B cell (primary cell): ENCODE data around the gene ACAA2. TPM values are rescaled to one million over a fixed set of nuclear protein-coding genes. Genes with fewer than 3 reads are reported as not detected.
A peak's percentile ranks its signal among the peaks of the same experiment; 100 is the strongest.

Experiments used
- ATAC-seq: fragments of 200-7000 bp; cut with Tn5 transposase; one replicate; pipeline ENCODE4 v1.10.0; 2021; ENCODE audit warnings: low read depth, mild to moderate bottlenecking, moderate number of reproducible peaks, moderate library complexity
- CTCF ChIA-PET: fragments of 350-600 bp; sonication (Branson Sonifier 250); formaldehyde crosslinking; loops from one replicate; lab custom pipeline; 2021; ENCODE audit warnings: antibody characterized with exemption, inconsistent platforms; lab: Charles Lee
- POLR2A ChIA-PET: fragments of 350-600 bp; sonication (Branson Sonifier 250); formaldehyde crosslinking; loops from one replicate; lab custom pipeline; 2021; ENCODE audit warnings: antibody characterized with exemption; lab: Charles Lee
- DNase-seq: peaks from one replicate; pipeline ENCODE4 v3.0.0; 2013
- H2AFZ ChIP-seq: 2 replicates; pipeline ENCODE4 v1.6.1; 2012; ENCODE audit warnings: mild to moderate bottlenecking, low read depth, low read length; ENCODE audit not compliant: insufficient read depth, poor library complexity, severe bottlenecking
- H3K27ac ChIP-seq, 2 donors: 1 replicate in 1 of 2; 2 replicates in 1 of 2; pipeline ENCODE4 v1.5.1; 2012 to 2013; ENCODE audit warnings: low read length in 2 of 2, mild to moderate bottlenecking in 2 of 2, moderate library complexity in 1 of 2
- H3K27me3 ChIP-seq, 4 experiments: fragments of 200-600 bp in 1 of 4; sonication (generic) in 1 of 4; replicated peaks in 1 of 4; 1 replicate in 2 of 4; 2 replicates in 2 of 4; pipeline versions ENCODE4 v1.6.1 to v1.7.0; 2013 to 2016; ENCODE audit warnings: low read length in 3 of 4, mild to moderate bottlenecking in 2 of 4, mixed read lengths in 1 of 4, moderate library complexity in 1 of 4; ENCODE audit not compliant: insufficient read depth in 4 of 4, control insufficient read depth in 3 of 4; ENCODE audit errors: control extremely low read depth in 1 of 4
- H3K36me3 ChIP-seq, 2 experiments: replicated peaks in 1 of 2; 1 replicate in 1 of 2; 2 replicates in 1 of 2; pipeline versions ENCODE4 v1.6.1 to v1.7.1; 2013; ENCODE audit warnings: low read length in 1 of 2; ENCODE audit not compliant: insufficient read depth in 2 of 2, control insufficient read depth in 1 of 2; ENCODE audit errors: control extremely low read depth in 1 of 2, extremely low read depth in 1 of 2
- H3K4me1 ChIP-seq, 2 donors: fragments of 200-600 bp in 1 of 2; sonication (generic) in 1 of 2; 1 replicate in 1 of 2; 2 replicates in 1 of 2; pipeline versions ENCODE4 v1.5.1 to v1.6.1; 2013 to 2017; ENCODE audit warnings: low read length in 2 of 2; ENCODE audit not compliant: control insufficient read depth in 2 of 2, insufficient read depth in 2 of 2
- H3K4me2 ChIP-seq: replicated peaks from 2 replicates; pipeline ENCODE3; 2012; ENCODE audit warnings: mild to moderate bottlenecking, low read depth, low read length; ENCODE audit not compliant: poor library complexity, severe bottlenecking
- H3K4me3 ChIP-seq, 5 experiments: fragments of 200-600 bp in 1 of 5; sonication (generic) in 1 of 5; 1 replicate in 3 of 5; 2 replicates in 2 of 5; pipeline versions ENCODE4 v1.5.1 to v1.7.0; 2011 to 2016; ENCODE audit warnings: low read length in 4 of 5, mild to moderate bottlenecking in 4 of 5, low read depth in 2 of 5, control low read depth in 1 of 5, moderate library complexity in 1 of 5; ENCODE audit not compliant: insufficient read depth in 1 of 5; ENCODE audit errors: control extremely low read depth in 1 of 5, extremely low read depth in 1 of 5
- H3K79me2 ChIP-seq: fragments of 200-600 bp; sonication (generic); one replicate; pipeline ENCODE4 v1.6.0; 2016; ENCODE audit warnings: low read length; ENCODE audit not compliant: control insufficient read depth, insufficient read depth
- H3K9ac ChIP-seq: fragments of 200-600 bp; sonication (generic); 2 replicates; pipeline ENCODE4 v1.6.1; 2017; ENCODE audit warnings: mild to moderate bottlenecking, low read length, moderate library complexity
- H3K9me3 ChIP-seq, 3 donors: one replicate each; pipeline versions ENCODE4 v1.6.1 to v1.7.1; 2013; ENCODE audit warnings: low read length in 2 of 3; ENCODE audit not compliant: control insufficient read depth in 2 of 3, insufficient read depth in 1 of 3; ENCODE audit errors: control extremely low read depth in 1 of 3
- H4K20me1 ChIP-seq: 2 replicates; pipeline ENCODE4 v1.6.0; 2012; ENCODE audit warnings: mild to moderate bottlenecking, low read length; ENCODE audit not compliant: insufficient read depth, control insufficient read depth, poor library complexity, severe bottlenecking
- H3K27ac Mint-ChIP-seq: one replicate; pipeline ENCODE4 v1.8.0; 2021; ENCODE audit warnings: mixed read lengths
- H3K27me3 Mint-ChIP-seq: one replicate; pipeline ENCODE4 v1.8.0; 2021; ENCODE audit warnings: mixed read lengths
- H3K4me1 Mint-ChIP-seq: one replicate; pipeline ENCODE4 v1.8.0; 2021; ENCODE audit warnings: mixed read lengths
- H3K4me3 Mint-ChIP-seq: one replicate; pipeline ENCODE4 v1.8.0; 2021; ENCODE audit warnings: mixed read lengths
- H3K9me3 Mint-ChIP-seq: one replicate; pipeline ENCODE4 v1.8.0; 2022; ENCODE audit warnings: mixed read lengths; ENCODE audit not compliant: insufficient read depth
- EZH2 ChIP-seq: IDR thresholded peaks from 2 replicates; pipeline ENCODE4 v1.6.1; 2012; ENCODE audit warnings: borderline replicate concordance, low read depth, mild to moderate bottlenecking, moderate library complexity, low read length; ENCODE audit not compliant: insufficient read depth, poor library complexity, severe bottlenecking
- WGBS: methylation state at CpG from one replicate; pipeline ENCODE4 v1.1.5; 2013; ENCODE audit warnings: missing lambda C conversion rate; ENCODE audit not compliant: insufficient coverage; 5-methylcytosine and 5-hydroxymethylcytosine counted together
- intact Hi-C: fragments of 100-400 bp; cut with micrococcal nuclease; formaldehyde crosslinking; loops from one replicate; pipeline ENCODE4 v1.10.0; 2022
- polyA plus RNA-seq: library from polyadenylated mRNA; depleted of rRNA; stranded (reverse); fragments of >200 nt; gene quantifications from 2 replicates; pipeline ENCODE4 v1.2.3, GENCODE V29; 2012
- total RNA-seq, 2 donors: library from RNA; stranded (reverse); fragments of 120-200 nt in 1 of 2; gene quantifications; 1 replicate in 1 of 2; 2 replicates in 1 of 2; pipeline versions ENCODE4 v1.2.3 to v1.2.4, GENCODE V29; 2013 to 2022
- TF ChIP-seq, protein P1 (sequence below): fragments of 200-600 bp; IDR thresholded peaks from one replicate; pipeline ENCODE4 v1.8.0; 2022; ENCODE audit warnings: antibody characterized with exemption, mild to moderate bottlenecking

Gene ACAA2
- total and polyA plus RNA-seq, 2 donors (not counting 1 experiment from before 2014, with no cell fraction given): 10.6 to 25.0 TPM

DNA sequence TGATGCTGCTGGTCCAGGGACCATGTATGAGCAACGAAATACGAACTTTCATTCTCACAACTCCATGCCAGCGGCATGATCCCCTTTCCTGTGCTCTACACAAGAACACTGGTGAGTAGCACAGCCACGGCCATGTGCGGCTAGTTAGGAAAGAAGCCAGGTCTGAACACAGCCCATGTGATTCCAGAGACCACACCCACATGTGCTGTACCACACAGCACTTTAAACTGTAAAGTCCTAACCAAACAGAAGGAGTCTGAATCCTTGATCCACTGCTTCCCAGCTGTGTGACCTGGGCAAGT lies 33.0 kb upstream of the ACAA2 start:
- H3K27me3 ChIP-seq: peaks cover 0 to 2% (median 0%) of the 10 kb centered on the region in 4 experiments
- DNase-seq (no peak), ATAC-seq (no peak)
- Mint-ChIP-seq H3K9me3 (no peaks in the 10 kb centered on the region), H3K27me3 (peaks cover 20% of the 10 kb centered on the region), H3K27ac (no peak overlapping the region), H3K4me1 (no peaks in the 10 kb centered on the region), H3K4me3 (no peak overlapping the region)
- intact Hi-C loops: no loop called here
- H3K79me2 ChIP-seq: no peaks in the 10 kb centered on the region
- no peak overlapping the region for H3K4me2 ChIP-seq
- ChIA-PET POLR2A (no interaction called here), CTCF (interaction anchor here (1.7 to 2.4 kb wide), 2 partner anchors 12 to 16 kb away, joined by 3 to 11 read pairs; no protein-coding TSS in a partner anchor)
- TF ChIP-seq EZH2: no peak
- TF ChIP-seq, protein P1, sequence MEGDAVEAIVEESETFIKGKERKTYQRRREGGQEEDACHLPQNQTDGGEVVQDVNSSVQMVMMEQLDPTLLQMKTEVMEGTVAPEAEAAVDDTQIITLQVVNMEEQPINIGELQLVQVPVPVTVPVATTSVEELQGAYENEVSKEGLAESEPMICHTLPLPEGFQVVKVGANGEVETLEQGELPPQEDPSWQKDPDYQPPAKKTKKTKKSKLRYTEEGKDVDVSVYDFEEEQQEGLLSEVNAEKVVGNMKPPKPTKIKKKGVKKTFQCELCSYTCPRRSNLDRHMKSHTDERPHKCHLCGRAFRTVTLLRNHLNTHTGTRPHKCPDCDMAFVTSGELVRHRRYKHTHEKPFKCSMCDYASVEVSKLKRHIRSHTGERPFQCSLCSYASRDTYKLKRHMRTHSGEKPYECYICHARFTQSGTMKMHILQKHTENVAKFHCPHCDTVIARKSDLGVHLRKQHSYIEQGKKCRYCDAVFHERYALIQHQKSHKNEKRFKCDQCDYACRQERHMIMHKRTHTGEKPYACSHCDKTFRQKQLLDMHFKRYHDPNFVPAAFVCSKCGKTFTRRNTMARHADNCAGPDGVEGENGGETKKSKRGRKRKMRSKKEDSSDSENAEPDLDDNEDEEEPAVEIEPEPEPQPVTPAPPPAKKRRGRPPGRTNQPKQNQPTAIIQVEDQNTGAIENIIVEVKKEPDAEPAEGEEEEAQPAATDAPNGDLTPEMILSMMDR: no peak
- H2AFZ ChIP-seq: no peak overlapping the region
- H3K4me3 ChIP-seq: no peak overlapping the region
- 80% methylated on average over 3 of the region's 5 CpGs for WGBS
- no peaks in the 10 kb centered on the region for H3K4me1 ChIP-seq
- no peaks in the 10 kb centered on the region for H3K9me3 ChIP-seq
- H3K36me3 ChIP-seq: no peaks in the 10 kb centered on the region
- no peak overlapping the region for H3K27ac ChIP-seq
- H4K20me1 ChIP-seq: no peaks in the 10 kb centered on the region
- no peak overlapping the region for H3K9ac ChIP-seq

DNA sequence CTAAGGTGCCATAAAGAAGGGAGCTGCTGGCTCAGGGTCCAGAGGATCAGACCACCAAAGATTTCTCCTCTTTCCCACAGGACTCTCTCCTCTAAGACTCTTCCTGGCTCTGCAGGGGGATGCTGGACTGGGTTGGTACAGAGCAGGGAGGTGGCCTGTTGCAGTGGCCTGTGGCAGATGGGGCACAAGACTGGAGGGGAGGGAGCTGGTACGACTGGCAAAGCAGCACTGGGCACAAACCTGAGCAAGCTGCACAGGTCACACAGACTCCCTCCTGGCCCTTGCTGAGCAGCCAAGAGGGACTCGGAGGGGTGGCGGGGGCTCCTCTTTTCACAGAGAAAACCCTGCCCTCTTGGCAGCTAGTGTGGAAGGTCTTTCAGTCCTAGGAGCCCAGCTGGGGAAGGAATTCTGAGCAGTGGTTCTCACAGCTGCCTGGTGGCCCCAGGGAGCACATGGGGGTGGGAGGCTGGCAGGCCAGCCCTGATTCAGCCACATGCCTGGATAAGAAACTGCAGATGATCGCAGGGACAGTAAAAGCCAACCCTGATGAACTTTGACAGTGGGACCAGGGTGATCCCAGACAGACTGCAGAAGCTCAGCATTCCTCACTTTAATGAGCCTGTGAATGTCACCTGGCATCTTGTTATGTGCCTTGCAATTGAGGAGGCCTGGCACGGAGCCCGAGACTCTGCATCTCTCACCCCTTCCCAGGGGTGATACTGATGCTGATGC lies 32.5 kb upstream of the ACAA2 start:
- CTCF ChIA-PET: no interaction called here
- WGBS: 94% methylated on average over 5 of the region's 6 CpGs
- H3K27me3 Mint-ChIP-seq: peaks cover 20% of the 10 kb centered on the region
- no peaks in the 10 kb centered on the region for H3K4me1 Mint-ChIP-seq
- Histone ChIP-seq H3K27me3 (peaks cover 0 to 2% (median 0%) of the 10 kb centered on the region in 4 experiments), H3K79me2 (no peaks in the 10 kb centered on the region), H3K27ac (no peak overlapping the region), H2AFZ (no peak overlapping the region), H4K20me1 (no peaks in the 10 kb centered on the region), H3K4me3 (no peak overlapping the region), H3K4me1 (no peaks in the 10 kb centered on the region), H3K36me3 (no peaks in the 10 kb centered on the region), H3K9me3 (no peaks in the 10 kb centered on the region), H3K4me2 (no peak overlapping the region), H3K9ac (no peak overlapping the region)
- no peak for TF ChIP-seq EZH2
- TF ChIP-seq, protein P1: no peak
- intact Hi-C loops: no loop called here
- POLR2A ChIA-PET: no interaction called here
- peak overlapping the region; percentile 50 for H3K27ac Mint-ChIP-seq
- DNase-seq (no peak), ATAC-seq (no peak)
- H3K4me3 Mint-ChIP-seq: no peak overlapping the region
- no peaks in the 10 kb centered on the region for H3K9me3 Mint-ChIP-seq
